Measurements from ENCODE around the gene RBFOX1.

- TF ChIP-seq CTCF (IDR thresholded peaks at IDR 0.05) (no peak), CHD2 (IDR thresholded peaks at IDR 0.05; ENCODE audit: low read length, partially characterized antibody) (no peak), YY1 (IDR thresholded peaks at IDR 0.05; ENCODE audit: low read depth) (no peak), ELF1 (IDR thresholded peaks at IDR 0.05) (no peak), REST (IDR thresholded peaks at IDR 0.05; ENCODE audit: low read depth, low read length) (no peak), POLR2AphosphoS5 (IDR thresholded peaks at IDR 0.05; ENCODE audit: low read depth, low read length) (no peak), RFX5 (IDR thresholded peaks at IDR 0.05; ENCODE audit: low read length) (no peak)
Measured at GRCh38 chr16:7714775-7715174, 382.1 kb downstream of the RBFOX1 start.

Measured in SK-N-SH (cell line).